HCT116 (cell line): ENCODE measurements around the gene LYSMD3.

Source experiments
- ATF3 ChIP-seq: IDR thresholded peaks from 2 replicates; pipeline ENCODE4 v1.6.1; 2012
- CBX3 ChIP-seq: IDR thresholded peaks from 2 replicates; pipeline ENCODE4 v1.6.1; 2012; ENCODE audit warnings: low read depth
- CTCF ChIP-seq, 3 experiments: fragments of 200-600 bp in 1 of 3; sonication (generic) in 1 of 3; IDR thresholded peaks in 2 of 3; conservative IDR thresholded peaks in 1 of 3; 2 replicates each; pipeline ENCODE4 v1.5.1; 2012 to 2017; ENCODE audit warnings: low read depth in 2 of 3, low read length in 2 of 3, antibody characterized with exemption in 1 of 3, borderline replicate concordance in 1 of 3, control low read depth in 1 of 3, mild to moderate bottlenecking in 1 of 3, mixed read lengths in 1 of 3, mixed run types in 1 of 3, moderate library complexity in 1 of 3; ENCODE audit not compliant: insufficient read depth in 1 of 3
- EZH2 ChIP-seq: fragments of 200-600 bp; sonication (generic); IDR thresholded peaks from 2 replicates; pipeline ENCODE4 v1.6.1; 2017; ENCODE audit warnings: antibody characterized with exemption, mixed run types
- EZH2phosphoT487 ChIP-seq: fragments of 200-600 bp; IDR thresholded peaks from 2 replicates; pipeline ENCODE4 v1.6.1; 2018; ENCODE audit warnings: antibody characterized with exemption, borderline replicate concordance
- FOSL1 ChIP-seq: IDR thresholded peaks from 2 replicates; pipeline ENCODE4 v1.6.1; 2012; ENCODE audit warnings: low read depth
- JUND ChIP-seq: IDR thresholded peaks from 2 replicates; pipeline ENCODE4 v1.6.1; 2012
- POLR2A ChIP-seq: IDR thresholded peaks from 2 replicates; pipeline ENCODE4 v1.7.0; 2011; ENCODE audit warnings: borderline replicate concordance; ENCODE audit not compliant: insufficient read depth, insufficient read length; ENCODE audit errors: extremely low read depth
- POLR2AphosphoS5 ChIP-seq: IDR thresholded peaks from 2 replicates; pipeline ENCODE4 v1.6.1; 2011; ENCODE audit warnings: mild to moderate bottlenecking, low read depth, low read length, moderate library complexity
- RAD21 ChIP-seq: IDR thresholded peaks from 2 replicates; pipeline ENCODE4 v1.6.1; 2012; ENCODE audit warnings: low read depth, mild to moderate bottlenecking
- REST ChIP-seq: IDR thresholded peaks from 2 replicates; pipeline ENCODE4 v1.6.1; 2012; ENCODE audit warnings: low read depth
- SIN3A ChIP-seq: IDR thresholded peaks from 2 replicates; pipeline ENCODE4 v1.6.1; 2012; ENCODE audit warnings: low read depth
- SP1 ChIP-seq: IDR thresholded peaks from 2 replicates; pipeline ENCODE4 v1.6.1; 2012; ENCODE audit warnings: low read depth
- ZNF274 ChIP-seq: fragments of 200-500 bp; sonication (Bioruptor generic); IDR thresholded peaks from 2 replicates; pipeline ENCODE4 v1.6.1; 2014; ENCODE audit warnings: mild to moderate bottlenecking, low read depth, low read length, inconsistent platforms

GRCh38 chr5:90529939-90530677 lies 724 bp upstream of the LYSMD3 start:
- TF ChIP-seq CTCF (IDR thresholded peaks at IDR 0.05 in 2 of 3, conservative IDR thresholded peaks at IDR 0.05 in 1 of 3; ENCODE audit: borderline replicate concordance in 1 of 3, insufficient read depth in 1 of 3, low read depth in 2 of 3, low read length in 2 of 3) (peak; percentile 58 to 77 (median 67); a peak in 5 of 6 replicates), SIN3A (no peak), POLR2A (no peak), ZNF274 (no peak), RAD21 (peak; percentile 81), REST (no peak), EZH2phosphoT487 (no peak), CBX3 (no peak), SP1 (no peak), JUND (no peak), EZH2 (no peak), ATF3 (no peak), POLR2AphosphoS5 (no peak), FOSL1 (no peak)
